ENCODE results near the gene COL26A1.

GRCh38 chr7:101400751-101401150 is 38.1 kb downstream of the COL26A1 start:
- TF ChIP-seq, protein P1, sequence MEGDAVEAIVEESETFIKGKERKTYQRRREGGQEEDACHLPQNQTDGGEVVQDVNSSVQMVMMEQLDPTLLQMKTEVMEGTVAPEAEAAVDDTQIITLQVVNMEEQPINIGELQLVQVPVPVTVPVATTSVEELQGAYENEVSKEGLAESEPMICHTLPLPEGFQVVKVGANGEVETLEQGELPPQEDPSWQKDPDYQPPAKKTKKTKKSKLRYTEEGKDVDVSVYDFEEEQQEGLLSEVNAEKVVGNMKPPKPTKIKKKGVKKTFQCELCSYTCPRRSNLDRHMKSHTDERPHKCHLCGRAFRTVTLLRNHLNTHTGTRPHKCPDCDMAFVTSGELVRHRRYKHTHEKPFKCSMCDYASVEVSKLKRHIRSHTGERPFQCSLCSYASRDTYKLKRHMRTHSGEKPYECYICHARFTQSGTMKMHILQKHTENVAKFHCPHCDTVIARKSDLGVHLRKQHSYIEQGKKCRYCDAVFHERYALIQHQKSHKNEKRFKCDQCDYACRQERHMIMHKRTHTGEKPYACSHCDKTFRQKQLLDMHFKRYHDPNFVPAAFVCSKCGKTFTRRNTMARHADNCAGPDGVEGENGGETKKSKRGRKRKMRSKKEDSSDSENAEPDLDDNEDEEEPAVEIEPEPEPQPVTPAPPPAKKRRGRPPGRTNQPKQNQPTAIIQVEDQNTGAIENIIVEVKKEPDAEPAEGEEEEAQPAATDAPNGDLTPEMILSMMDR (IDR thresholded peaks at IDR 0.05) = no peak
- TF ChIP-seq POLR2AphosphoS5 (IDR thresholded peaks at IDR 0.05) (no peak), POLR2A (IDR thresholded peaks at IDR 0.05) (no peak)
